ENCODE measurements around the gene ANAPC4.

- TF ChIP-seq CTCF (IDR thresholded peaks at IDR 0.05) (no peak), POLR2AphosphoS5 (IDR thresholded peaks at IDR 0.05) (no peak), POLR2A (IDR thresholded peaks at IDR 0.05) (no peak), EP300 (IDR thresholded peaks at IDR 0.05) (no peak)
Measured at GRCh38 chr4:25405453-25405852, 28.4 kb downstream of the ANAPC4 start.
